Mesodermal cell (in vitro differentiated cells): ENCODE data around the gene BEST3.

Source experiments
- H3K27ac ChIP-seq: 2 replicates; pipeline ENCODE4 v1.7.0; 2013; ENCODE audit warnings: mild to moderate bottlenecking, low read depth, low read length, moderate library complexity; ENCODE audit not compliant: severe bottlenecking
- H3K36me3 ChIP-seq: 2 replicates; pipeline ENCODE4 v1.7.1; 2013; ENCODE audit warnings: mild to moderate bottlenecking, low read length, moderate library complexity; ENCODE audit not compliant: control insufficient read depth, insufficient read depth
- H3K4me1 ChIP-seq: one replicate; pipeline ENCODE4 v1.7.1; 2013; ENCODE audit warnings: mild to moderate bottlenecking, low read length; ENCODE audit not compliant: insufficient read depth, control insufficient read depth, poor library complexity, severe bottlenecking
- H3K4me3 ChIP-seq: 2 replicates; pipeline ENCODE4 v1.7.0; 2013; ENCODE audit warnings: low read length, control low read depth, mild to moderate bottlenecking; ENCODE audit not compliant: insufficient read depth, poor library complexity, severe bottlenecking; ENCODE audit errors: extremely low read depth
- H3K9me3 ChIP-seq: 2 replicates; pipeline ENCODE4 v1.7.1; 2013; ENCODE audit warnings: mild to moderate bottlenecking, low read length, moderate library complexity; ENCODE audit not compliant: control insufficient read depth
- WGBS, 2 experiments: methylation state at CpG; one replicate each; pipeline ENCODE4 v1.1.5; 2013; ENCODE audit warnings: missing lambda C conversion rate in 2 of 2; ENCODE audit not compliant: insufficient coverage in 2 of 2; 5-methylcytosine and 5-hydroxymethylcytosine counted together

BEST3 gene

GRCh38 chr12:69714542-69714941, 15.4 kb upstream of the BEST3 start:
- no peaks in the 10 kb centered on the region for H3K9me3 ChIP-seq
- H3K4me3 ChIP-seq, result no peak overlapping the region
- no peaks in the 10 kb centered on the region for H3K4me1 ChIP-seq
- H3K27ac ChIP-seq, result no peak overlapping the region
- WGBS, 2 experiments, result no CpG with 5 or more reads among the region's 3 CpGs
- H3K36me3 ChIP-seq, result no peaks in the 10 kb centered on the region

GRCh38 chr12:69712826-69713225, 13.7 kb upstream of the BEST3 start:
- Histone ChIP-seq H3K4me3 (no peak overlapping the region), H3K36me3 (no peaks in the 10 kb centered on the region), H3K9me3 (peaks cover 6% of the 10 kb centered on the region), H3K4me1 (no peaks in the 10 kb centered on the region), H3K27ac (no peak overlapping the region)
- 78% methylated on average over 2 of the region's 2 CpGs; no CpG with 5 or more reads in 1 of the 2 experiments for WGBS, 2 experiments

GRCh38 chr12:69708649-69709048, 9.5 kb upstream of the BEST3 start:
- WGBS, 2 experiments, result no CpG with 5 or more reads among the region's 3 CpGs

GRCh38 chr12:69704357-69704756, 5.3 kb upstream of the BEST3 start:
- Histone ChIP-seq H3K4me1 (no peaks in the 10 kb centered on the region), H3K9me3 (peaks cover 6% of the 10 kb centered on the region), H3K27ac (no peak overlapping the region), H3K36me3 (no peaks in the 10 kb centered on the region), H3K4me3 (no peak overlapping the region)
- no CpG with 5 or more reads among the region's 1 CpG for WGBS, 2 experiments

More at GRCh38 chr12:69708649-69709048, 9.5 kb upstream of the BEST3 start:
- Histone ChIP-seq H3K4me1 (no peaks in the 10 kb centered on the region), H3K36me3 (no peaks in the 10 kb centered on the region), H3K4me3 (no peak overlapping the region), H3K9me3 (peaks cover 6% of the 10 kb centered on the region), H3K27ac (no peak overlapping the region)

- Histone ChIP-seq H3K4me1 (no peaks in the 10 kb centered on the region), H3K27ac (no peak overlapping the region), H3K36me3 (no peaks in the 10 kb centered on the region), H3K4me3 (no peak overlapping the region), H3K9me3 (no peaks in the 10 kb centered on the region)
- WGBS, 2 experiments, result 89 to 92% methylated on average over 1 of the region's 1 CpG
These were observed 4.1 kb upstream of the BEST3 start for GRCh38 chr12:69703146-69703642.

GRCh38 chr12:69701826-69702225, 2.7 kb upstream of the BEST3 start:
- H3K36me3 ChIP-seq, result no peaks in the 10 kb centered on the region
- no peak overlapping the region for H3K27ac ChIP-seq
- 74% methylated on average over 2 of the region's 3 CpGs; no CpG with 5 or more reads in 1 of the 2 experiments for WGBS, 2 experiments

GRCh38 chr12:69698054-69698453, 1.0 kb downstream of the BEST3 start:
- Histone ChIP-seq H3K36me3 (no peaks in the 10 kb centered on the region), H3K4me3 (no peak overlapping the region), H3K9me3 (no peaks in the 10 kb centered on the region), H3K27ac (no peak overlapping the region), H3K4me1 (no peaks in the 10 kb centered on the region)
- 100% methylated on average over 2 of the region's 2 CpGs; no CpG with 5 or more reads in 1 of the 2 experiments for WGBS, 2 experiments

More at GRCh38 chr12:69701826-69702225, 2.7 kb upstream of the BEST3 start:
- no peak overlapping the region for H3K4me3 ChIP-seq
- no peaks in the 10 kb centered on the region for H3K4me1 ChIP-seq
- H3K9me3 ChIP-seq, result no peaks in the 10 kb centered on the region

GRCh38 chr12:69694123-69694522, 5.0 kb downstream of the BEST3 start:
- 78 to 88% methylated on average over 5 to 6 of the region's 7 CpGs for WGBS, 2 experiments
- peaks cover 21% of the 10 kb centered on the region for H3K4me1 ChIP-seq
- H3K9me3 ChIP-seq, result no peaks in the 10 kb centered on the region
- no peak overlapping the region for H3K27ac ChIP-seq
- no peak overlapping the region for H3K4me3 ChIP-seq
- no peaks in the 10 kb centered on the region for H3K36me3 ChIP-seq

- peak overlapping the region; percentile 90 for H3K27ac ChIP-seq
- WGBS, 2 experiments, result 64 to 80% methylated on average over 1 of the region's 2 CpGs
- H3K4me1 ChIP-seq, result peaks cover 55% of the 10 kb centered on the region
These were observed 9.5 kb downstream of the BEST3 start for GRCh38 chr12:69689638-69690037.

GRCh38 chr12:69688471-69689427, 10.4 kb downstream of the BEST3 start:
- peaks cover 55% of the 10 kb centered on the region for H3K4me1 ChIP-seq
- no peaks in the 10 kb centered on the region for H3K36me3 ChIP-seq
- no peak overlapping the region for H3K4me3 ChIP-seq
- WGBS, 2 experiments, result 29 to 55% methylated on average over 7 to 11 of the region's 14 CpGs
- H3K9me3 ChIP-seq, result no peaks in the 10 kb centered on the region
- H3K27ac ChIP-seq, result peak overlapping the region; percentile 90

More at GRCh38 chr12:69689638-69690037, 9.5 kb downstream of the BEST3 start:
- H3K9me3 ChIP-seq, result no peaks in the 10 kb centered on the region
- no peaks in the 10 kb centered on the region for H3K36me3 ChIP-seq
- H3K4me3 ChIP-seq, result no peak overlapping the region

GRCh38 chr12:69688021-69688420, 11.1 kb downstream of the BEST3 start:
- no peaks in the 10 kb centered on the region for H3K9me3 ChIP-seq
- no peak overlapping the region for H3K4me3 ChIP-seq
- H3K36me3 ChIP-seq, result no peaks in the 10 kb centered on the region
- WGBS, 2 experiments, result no CpG with 5 or more reads among the region's 1 CpG
- peaks cover 55% of the 10 kb centered on the region for H3K4me1 ChIP-seq
- H3K27ac ChIP-seq, result peak overlapping the region; percentile 90
